Measurements from ENCODE around the gene TRIM56.

DNA sequence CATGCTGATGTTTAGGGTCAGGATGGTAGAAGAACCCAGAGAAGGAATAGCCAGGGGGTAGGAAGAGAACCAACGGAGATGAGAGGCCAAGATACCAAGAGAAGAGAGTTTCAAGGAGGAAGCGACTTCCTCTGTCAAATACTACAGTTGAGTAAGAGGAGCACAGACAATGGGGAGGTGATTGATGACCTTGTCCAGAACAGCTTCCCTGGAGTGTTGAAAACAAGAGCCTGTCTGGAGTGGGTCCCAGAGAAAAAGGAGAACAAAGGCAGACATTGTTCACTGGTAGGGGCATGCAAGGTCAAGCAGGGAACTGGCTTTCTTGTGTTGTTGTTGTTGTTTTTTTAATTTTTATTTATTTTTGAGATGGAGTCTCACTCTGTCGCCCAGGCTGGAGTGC is 9.6 kb upstream of the TRIM56 start:
- TF ChIP-seq, protein P1, sequence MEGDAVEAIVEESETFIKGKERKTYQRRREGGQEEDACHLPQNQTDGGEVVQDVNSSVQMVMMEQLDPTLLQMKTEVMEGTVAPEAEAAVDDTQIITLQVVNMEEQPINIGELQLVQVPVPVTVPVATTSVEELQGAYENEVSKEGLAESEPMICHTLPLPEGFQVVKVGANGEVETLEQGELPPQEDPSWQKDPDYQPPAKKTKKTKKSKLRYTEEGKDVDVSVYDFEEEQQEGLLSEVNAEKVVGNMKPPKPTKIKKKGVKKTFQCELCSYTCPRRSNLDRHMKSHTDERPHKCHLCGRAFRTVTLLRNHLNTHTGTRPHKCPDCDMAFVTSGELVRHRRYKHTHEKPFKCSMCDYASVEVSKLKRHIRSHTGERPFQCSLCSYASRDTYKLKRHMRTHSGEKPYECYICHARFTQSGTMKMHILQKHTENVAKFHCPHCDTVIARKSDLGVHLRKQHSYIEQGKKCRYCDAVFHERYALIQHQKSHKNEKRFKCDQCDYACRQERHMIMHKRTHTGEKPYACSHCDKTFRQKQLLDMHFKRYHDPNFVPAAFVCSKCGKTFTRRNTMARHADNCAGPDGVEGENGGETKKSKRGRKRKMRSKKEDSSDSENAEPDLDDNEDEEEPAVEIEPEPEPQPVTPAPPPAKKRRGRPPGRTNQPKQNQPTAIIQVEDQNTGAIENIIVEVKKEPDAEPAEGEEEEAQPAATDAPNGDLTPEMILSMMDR (IDR thresholded peaks at IDR 0.05), result no peak
- TF ChIP-seq EZH2 (IDR thresholded peaks at IDR 0.05), result no peak
- no peak for TF ChIP-seq EZH2phosphoT487 (IDR thresholded peaks at IDR 0.05)
